ENCODE results near the gene SMIM35. TPM values are rescaled to one million over a fixed set of nuclear protein-coding genes. Genes with fewer than 3 reads are reported as not detected.

Gene SMIM35
- total and polyA plus RNA-seq, 2 donors (not counting 3 experiments of a cell fraction or from before 2014, with no cell fraction given) = not detected

DNA sequence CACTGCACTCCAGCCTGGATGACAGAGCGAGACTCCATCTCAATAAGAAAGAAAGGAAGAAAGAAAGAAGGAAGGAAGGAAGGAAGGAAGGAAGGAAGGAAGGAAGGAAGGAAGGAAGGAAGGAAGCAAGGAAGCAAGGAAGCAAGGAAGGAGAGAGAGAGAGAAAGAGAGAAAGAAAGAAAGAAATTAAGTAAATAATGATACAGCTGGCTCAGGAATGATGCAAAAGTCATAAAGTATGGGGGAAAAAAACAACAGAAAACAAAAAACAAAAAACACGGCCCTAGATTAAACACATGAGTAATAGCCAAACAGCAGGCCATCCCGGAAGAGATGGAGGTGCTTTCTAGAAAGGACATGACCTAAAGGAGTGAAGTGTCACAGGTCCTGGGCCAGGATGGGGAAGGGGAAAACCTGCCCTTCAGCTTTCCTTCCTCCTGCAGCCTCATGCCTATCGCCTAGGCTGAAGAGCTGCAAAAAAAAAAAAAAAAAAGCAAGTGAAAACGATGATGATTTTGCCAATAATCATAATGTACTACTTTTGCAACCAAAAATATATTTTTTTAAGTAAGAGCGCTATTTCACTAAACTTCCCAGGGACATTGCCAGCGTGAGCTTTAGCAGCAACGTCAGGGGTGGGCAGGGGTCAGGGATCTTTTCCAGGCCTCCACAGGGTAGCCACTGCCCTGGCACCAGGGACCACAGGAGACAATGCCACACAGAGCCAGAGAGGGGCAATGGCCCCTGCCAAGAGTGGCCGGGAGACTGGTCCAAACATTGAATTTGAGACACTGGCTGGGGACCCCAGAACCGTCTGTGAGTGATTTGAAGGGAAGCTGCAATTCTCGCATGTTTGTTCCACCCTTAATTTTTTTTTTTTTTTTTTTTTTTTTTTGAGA, 38.0 kb downstream of the SMIM35 start:
- intact Hi-C loops (cut with micrococcal nuclease) = no loop called here
- POLR2A ChIA-PET = no interaction called here
- Histone ChIP-seq H3K36me3 (ENCODE audit: control insufficient read depth in 2 of 2, extremely low read depth in 1 of 2, insufficient read depth in 2 of 2, low read length in 2 of 2) (no peaks in the 10 kb centered on the region), H3K9me1 (replicated peaks; ENCODE audit: control insufficient read depth, extremely low read depth, insufficient read depth, low read length) (no peaks in the 10 kb centered on the region), H3K27me3 (ENCODE audit: control insufficient read depth in 2 of 2, insufficient read depth in 2 of 2, low read length in 2 of 2) (peaks cover 15 to 22% of the 10 kb centered on the region in 2 experiments), H3K9ac (replicated peaks; ENCODE audit: extremely low read depth, insufficient read depth, low read length) (no peak overlapping the region), H3K27ac (ENCODE audit: insufficient read depth, low read depth, low read length) (no peak overlapping the region), H3K9me3 (replicated peaks; ENCODE audit: control insufficient read depth, insufficient read depth, low read length) (no peaks in the 10 kb centered on the region), H3K4me1 (ENCODE audit: control insufficient read depth, extremely low read depth, insufficient read depth, low read length) (no peaks in the 10 kb centered on the region), H3K4me3 (replicated peaks in 1 of 3; ENCODE audit: insufficient read depth in 1 of 3, low read depth in 1 of 3, low read length in 3 of 3) (no peak overlapping the region), H3K4me2 (ENCODE audit: insufficient read depth, low read length) (no peak overlapping the region), H4K20me1 (replicated peaks; ENCODE audit: control insufficient read depth, extremely low read depth, insufficient read depth, low read length) (no peaks in the 10 kb centered on the region), H3K79me2 (ENCODE audit: control insufficient read depth, insufficient read depth, low read length) (no peaks in the 10 kb centered on the region), H2AFZ (ENCODE audit: low read depth, low read length) (no peak overlapping the region)
- dilution Hi-C loops (cut with MboI; ENCODE audit: extremely low pct_ligation_motif_present, low sequenced_read_pairs) = no loop called here
- CTCF ChIA-PET = interaction anchor here (0.9 to 8.0 kb wide), 5 partner anchors 102 to 623 kb away, joined by 3 to 213 read pairs (median 5); no protein-coding TSS in a partner anchor
- no peak for DNase-seq (ENCODE audit: low read depth, low spot score)
- no TSS peak for BruUV-seq (replicated peaks)
- TF ChIP-seq CTCF (IDR thresholded peaks at IDR 0.05; ENCODE audit: extremely low read depth in 1 of 2, insufficient read depth in 1 of 2, low read depth in 1 of 2, low read length in 2 of 2) (no peak), POLR2A (IDR thresholded peaks at IDR 0.05; ENCODE audit: low read depth, low read length) (no peak), FOS (IDR thresholded peaks at IDR 0.05; ENCODE audit: borderline replicate concordance, insufficient read depth, low read length) (no peak), POLR2AphosphoS5 (IDR thresholded peaks at IDR 0.05; ENCODE audit: insufficient read depth, low read depth, low read length) (no peak), MAX (IDR thresholded peaks at IDR 0.05; ENCODE audit: insufficient read depth, insufficient read length) (no peak), JUN (IDR thresholded peaks at IDR 0.05; ENCODE audit: borderline replicate concordance, insufficient read depth, insufficient read length, low read depth) (no peak), EZH2 (IDR thresholded peaks at IDR 0.05; ENCODE audit: borderline replicate concordance, low read depth, low read length, severe bottlenecking) (no peak), GATA2 (IDR thresholded peaks at IDR 0.05; ENCODE audit: insufficient read depth, insufficient read length, low read depth, low read length) (no peak), MYC (IDR thresholded peaks at IDR 0.05; ENCODE audit: low read depth, low read length) (no peak)
- no peak for FAIRE-seq

All from endothelial cell of umbilical vein (primary cell).